Muscle of back (tissue), 11 donors: ENCODE data around the gene ZNF506. TPM values are rescaled to one million over a fixed set of nuclear protein-coding genes. Genes with fewer than 3 reads are reported as not detected.
A peak's percentile ranks its signal among the peaks of the same experiment; 100 is the strongest.
"Not testable (repeated sequence)": the region's sequence is repeated elsewhere in the genome, so short reads cannot be mapped to it uniquely, and the experiment has no call there.

ENCODE experiments used
- DNase-seq, 3 donors: peaks; one replicate each; pipeline versions ENCODE4 v3.0.0 to v3.0.0-alpha.2; 2013
- polyA plus RNA-seq, 10 donors: library from polyadenylated mRNA; unstranded; fragments of 120-200 nt; gene quantifications; one replicate each; pipeline ENCODE4 v1.2.1, GENCODE V29; 2013; ENCODE audit not compliant: insufficient read length in 10 of 10

The ZNF506 gene
- polyA plus RNA-seq, 10 donors: 11.7 to 22.9 (median 17.5) TPM

- no peak for DNase-seq
Observed at GRCh38 chr19:19782783-19783182, 38.8 kb downstream of the ZNF506 start.

- not testable (repeated sequence) for DNase-seq
Observed at GRCh38 chr19:19781791-19782190, 39.8 kb downstream of the ZNF506 start.

- no peak for DNase-seq
Observed at GRCh38 chr19:19778666-19779065, 42.9 kb downstream of the ZNF506 start.

- no peak for DNase-seq
Observed at GRCh38 chr19:19777692-19778091, 43.9 kb downstream of the ZNF506 start.

GRCh38 chr19:19776206-19777008 is 45.1 kb downstream of the ZNF506 start:
- DNase-seq: peak; percentile 97 to 99 (median 98)

- no peak for DNase-seq
Observed at GRCh38 chr19:19775891-19776205, 45.7 kb downstream of the ZNF506 start.

- DNase-seq: no peak
Observed at GRCh38 chr19:19774354-19775033, 47.1 kb downstream of the ZNF506 start.

GRCh38 chr19:19771963-19772362 is 49.6 kb downstream of the ZNF506 start:
- not testable (repeated sequence) for DNase-seq

- DNase-seq: not testable (repeated sequence)
Observed at GRCh38 chr19:19769971-19770370, 51.6 kb downstream of the ZNF506 start.

- DNase-seq: no peak
Observed at GRCh38 chr19:19758164-19758563, 63.4 kb downstream of the ZNF506 start.

GRCh38 chr19:19752760-19753403 is 68.7 kb downstream of the ZNF506 start:
- DNase-seq: no peak

- no peak for DNase-seq
Observed at GRCh38 chr19:19751846-19752245, 69.7 kb downstream of the ZNF506 start.

- no peak for DNase-seq
Observed at GRCh38 chr19:19750842-19751790, 70.4 kb downstream of the ZNF506 start.

GRCh38 chr19:19749908-19750841 is 71.4 kb downstream of the ZNF506 start:
- DNase-seq: no peak

- no peak for DNase-seq
Observed at GRCh38 chr19:19749117-19749907, 72.2 kb downstream of the ZNF506 start.

- no peak for DNase-seq
Observed at GRCh38 chr19:19748249-19748938, 73.2 kb downstream of the ZNF506 start.

- no peak for DNase-seq
Observed at GRCh38 chr19:19747357-19748220, 74.0 kb downstream of the ZNF506 start.
